Activated CD4-positive, CD25-positive, alpha-beta regulatory T cell treated with anti-CD3 and anti-CD28 coated beads, Interleukin-2, amount 50 U/mL, for 24 hours (primary cell): Measurements from ENCODE around the gene IQSEC1.
A peak's percentile ranks its signal among the peaks of the same experiment; 100 is the strongest.

ENCODE experiments used
- ATAC-seq, 2 donors: fragments of 150-1000 bp; cut with Tn5 transposase; one replicate each; pipeline ENCODE4 v1.10.0; 2021; ENCODE audit warnings: mild to moderate bottlenecking in 1 of 2, moderate library complexity in 1 of 2

The IQSEC1 gene

GRCh38 chr3:12963922-12964701 is 109.1 kb downstream of the IQSEC1 start:
- no peak for ATAC-seq

- no peak for ATAC-seq
Measured at GRCh38 chr3:12963231-12963896, 109.9 kb downstream of the IQSEC1 start.

GRCh38 chr3:12962292-12962691 is 110.9 kb downstream of the IQSEC1 start:
- no peak for ATAC-seq

- ATAC-seq, result no peak
Measured at GRCh38 chr3:12961697-12962036, 111.6 kb downstream of the IQSEC1 start.

GRCh38 chr3:12961007-12961696 is 112.1 kb downstream of the IQSEC1 start:
- no peak for ATAC-seq

GRCh38 chr3:12960497-12960896 is 112.7 kb downstream of the IQSEC1 start:
- ATAC-seq, result no peak

- ATAC-seq, result no peak
Measured at GRCh38 chr3:12959838-12960378, 113.3 kb downstream of the IQSEC1 start.

- no peak for ATAC-seq
Measured at GRCh38 chr3:12959410-12959809, 113.8 kb downstream of the IQSEC1 start.

- ATAC-seq, result no peak
Measured at GRCh38 chr3:12957824-12958792, 115.1 kb downstream of the IQSEC1 start.

GRCh38 chr3:12957339-12957738 is 115.9 kb downstream of the IQSEC1 start:
- no peak for ATAC-seq

- ATAC-seq, result no peak
Measured at GRCh38 chr3:12956316-12956660, 116.9 kb downstream of the IQSEC1 start.

- ATAC-seq, result no peak
Measured at GRCh38 chr3:12955651-12956315, 117.4 kb downstream of the IQSEC1 start.

GRCh38 chr3:12954891-12955650 is 118.2 kb downstream of the IQSEC1 start:
- ATAC-seq, result peak; percentile 79 to 82

GRCh38 chr3:12954180-12954579 is 119.0 kb downstream of the IQSEC1 start:
- no peak for ATAC-seq

- ATAC-seq, result no peak
Measured at GRCh38 chr3:12953201-12953995, 119.8 kb downstream of the IQSEC1 start.

GRCh38 chr3:12952343-12953200 is 120.7 kb downstream of the IQSEC1 start:
- ATAC-seq, result no peak

- ATAC-seq, result peak; percentile 85 to 86
Measured at GRCh38 chr3:12948891-12949711, 124.1 kb downstream of the IQSEC1 start.

- ATAC-seq, result no peak
Measured at GRCh38 chr3:12948371-12948770, 124.9 kb downstream of the IQSEC1 start.
